ENCODE results near the gene NREP. TPM values are rescaled to one million over a fixed set of nuclear protein-coding genes. Genes with fewer than 3 reads are reported as not detected.

Gene NREP
- total RNA-seq, 1 experiment from 2014 or later = not detected

DNA sequence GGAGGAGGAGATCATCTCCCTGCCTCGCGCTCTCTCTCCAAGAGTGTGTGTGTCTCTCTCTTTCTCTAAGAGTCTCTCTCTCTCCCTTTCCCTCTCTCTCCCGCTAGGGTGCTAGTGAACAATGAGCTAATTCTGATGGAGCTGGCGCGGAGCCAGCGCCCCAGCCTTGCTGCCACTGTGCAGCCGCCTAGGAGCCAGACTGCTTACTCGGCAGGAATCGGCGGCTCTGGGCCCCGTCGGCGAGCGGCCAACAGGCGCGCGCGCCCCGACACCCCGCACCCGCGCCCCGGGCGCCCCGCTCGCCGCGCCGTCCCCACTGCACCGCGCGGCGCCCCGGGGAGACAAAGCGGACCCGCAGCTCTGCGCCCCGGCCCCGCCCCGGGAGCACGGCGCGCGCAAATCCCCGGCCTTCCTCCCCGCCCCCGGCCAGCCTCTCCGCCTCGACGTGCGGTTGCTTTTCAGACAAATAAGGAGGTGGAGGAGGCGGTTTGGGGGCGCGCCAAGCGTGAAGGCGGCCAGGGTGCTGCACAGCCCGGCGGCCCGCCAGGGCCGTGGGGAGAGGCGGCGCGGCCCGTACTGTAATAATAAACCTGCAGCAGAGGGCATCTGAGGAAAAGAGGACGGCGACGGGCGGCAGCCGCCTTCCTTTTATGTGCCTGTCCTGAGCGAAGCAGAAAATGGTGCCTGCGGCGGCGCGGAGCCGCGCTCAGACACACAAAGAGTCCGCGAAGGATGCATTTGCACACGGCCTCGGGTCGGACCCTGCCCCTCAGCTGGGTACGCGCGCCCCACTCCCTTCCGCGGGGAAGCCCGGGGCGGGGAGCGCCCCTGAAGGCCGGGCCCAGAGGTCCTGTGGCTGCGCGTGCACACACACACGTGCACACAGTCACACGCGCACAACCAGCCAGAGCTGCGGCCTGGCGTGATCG, 625 bp upstream of the NREP start:
- intact Hi-C loops (cut with micrococcal nuclease; ENCODE audit: unreplicated experiment) = no loop called here
- BruUV-seq (replicated peaks) = no TSS peak
- POLR2A ChIA-PET (ENCODE audit: unreplicated experiment) = no interaction called here

DNA sequence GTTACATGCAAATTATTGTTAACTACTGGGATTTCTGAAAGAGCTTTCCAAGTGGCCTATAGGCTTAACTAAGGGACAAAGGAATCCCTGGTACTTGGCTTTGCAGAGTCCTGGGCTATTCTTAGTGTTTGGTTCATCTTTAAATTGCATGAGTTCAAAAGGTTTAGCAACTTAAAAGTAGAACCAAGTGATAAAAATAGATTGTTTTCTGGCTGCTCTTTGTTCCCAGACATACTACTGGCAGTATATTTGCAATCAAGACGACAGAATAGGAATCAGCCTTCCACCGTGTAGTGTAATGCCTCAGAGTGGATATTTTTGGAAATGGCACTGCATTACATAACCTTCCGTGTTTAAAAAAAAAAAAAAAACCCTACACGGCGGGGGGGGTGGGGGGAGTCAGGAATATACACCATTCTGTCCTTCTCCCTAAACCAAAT, 1.0 kb downstream of the NREP start:
- Histone ChIP-seq H3K9me2 (ENCODE audit: insufficient read depth) (no peaks in the 10 kb centered on the region), H4K20me1 (ENCODE audit: insufficient read depth) (no peaks in the 10 kb centered on the region), H3K4me2 (no peak overlapping the region), H3K36me3 (ENCODE audit: low read depth) (no peaks in the 10 kb centered on the region), H3K4me3 (no peak overlapping the region), H3K9me3 (ENCODE audit: insufficient read depth, low read depth) (no peaks in the 10 kb centered on the region), H3F3A (ENCODE audit: insufficient read depth, low read depth) (no peaks in the 10 kb centered on the region), H3K79me2 (ENCODE audit: low read depth) (no peaks in the 10 kb centered on the region), H3K27me3 (ENCODE audit: insufficient read depth, low read depth) (peaks cover 17% of the 10 kb centered on the region; the same call in 1 of the 2 replicates), H2AFZ (no peak overlapping the region), H3K4me1 (replicated peaks; ENCODE audit: insufficient read depth) (no peaks in the 10 kb centered on the region), H3K27ac (no peak overlapping the region)
- intact Hi-C loops (cut with micrococcal nuclease; ENCODE audit: unreplicated experiment) = no loop called here
- ChIA-PET CTCF (no interaction called here), POLR2A (ENCODE audit: unreplicated experiment) (no interaction called here)
- no TSS peak for BruUV-seq (replicated peaks)
- TF ChIP-seq, protein P1, sequence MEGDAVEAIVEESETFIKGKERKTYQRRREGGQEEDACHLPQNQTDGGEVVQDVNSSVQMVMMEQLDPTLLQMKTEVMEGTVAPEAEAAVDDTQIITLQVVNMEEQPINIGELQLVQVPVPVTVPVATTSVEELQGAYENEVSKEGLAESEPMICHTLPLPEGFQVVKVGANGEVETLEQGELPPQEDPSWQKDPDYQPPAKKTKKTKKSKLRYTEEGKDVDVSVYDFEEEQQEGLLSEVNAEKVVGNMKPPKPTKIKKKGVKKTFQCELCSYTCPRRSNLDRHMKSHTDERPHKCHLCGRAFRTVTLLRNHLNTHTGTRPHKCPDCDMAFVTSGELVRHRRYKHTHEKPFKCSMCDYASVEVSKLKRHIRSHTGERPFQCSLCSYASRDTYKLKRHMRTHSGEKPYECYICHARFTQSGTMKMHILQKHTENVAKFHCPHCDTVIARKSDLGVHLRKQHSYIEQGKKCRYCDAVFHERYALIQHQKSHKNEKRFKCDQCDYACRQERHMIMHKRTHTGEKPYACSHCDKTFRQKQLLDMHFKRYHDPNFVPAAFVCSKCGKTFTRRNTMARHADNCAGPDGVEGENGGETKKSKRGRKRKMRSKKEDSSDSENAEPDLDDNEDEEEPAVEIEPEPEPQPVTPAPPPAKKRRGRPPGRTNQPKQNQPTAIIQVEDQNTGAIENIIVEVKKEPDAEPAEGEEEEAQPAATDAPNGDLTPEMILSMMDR (conservative IDR thresholded peaks at IDR 0.05) = no peak
- TF ChIP-seq EZH2 (IDR thresholded peaks at IDR 0.05; ENCODE audit: low read depth) = no peak
- no peak for DNase-seq

More for the DNA sequence above, 625 bp upstream of the NREP start:
- Histone ChIP-seq H3K9me2 (ENCODE audit: insufficient read depth) (no peaks in the 10 kb centered on the region), H3K79me2 (ENCODE audit: low read depth) (no peaks in the 10 kb centered on the region), H3K27ac (no peak overlapping the region), H3K4me2 (peak overlapping the region; percentile 76), H4K20me1 (ENCODE audit: insufficient read depth) (no peaks in the 10 kb centered on the region), H3K4me3 (peak overlapping the region; percentile 60), H3K9me3 (ENCODE audit: insufficient read depth, low read depth) (no peaks in the 10 kb centered on the region), H3F3A (ENCODE audit: insufficient read depth, low read depth) (no peaks in the 10 kb centered on the region), H3K4me1 (replicated peaks; ENCODE audit: insufficient read depth) (no peaks in the 10 kb centered on the region), H3K27me3 (ENCODE audit: insufficient read depth, low read depth) (peaks cover 17% of the 10 kb centered on the region; the same call in 1 of the 2 replicates), H2AFZ (peak overlapping the region; percentile 85), H3K36me3 (ENCODE audit: low read depth) (no peaks in the 10 kb centered on the region)
- DNase-seq = peak; percentile 31 to 68
- TF ChIP-seq, protein P1 (conservative IDR thresholded peaks at IDR 0.05) = peak; percentile 30; the same call in 1 of the 2 replicates
- no peak for TF ChIP-seq EZH2 (IDR thresholded peaks at IDR 0.05; ENCODE audit: low read depth)
- CTCF ChIA-PET = no interaction called here

DNA sequence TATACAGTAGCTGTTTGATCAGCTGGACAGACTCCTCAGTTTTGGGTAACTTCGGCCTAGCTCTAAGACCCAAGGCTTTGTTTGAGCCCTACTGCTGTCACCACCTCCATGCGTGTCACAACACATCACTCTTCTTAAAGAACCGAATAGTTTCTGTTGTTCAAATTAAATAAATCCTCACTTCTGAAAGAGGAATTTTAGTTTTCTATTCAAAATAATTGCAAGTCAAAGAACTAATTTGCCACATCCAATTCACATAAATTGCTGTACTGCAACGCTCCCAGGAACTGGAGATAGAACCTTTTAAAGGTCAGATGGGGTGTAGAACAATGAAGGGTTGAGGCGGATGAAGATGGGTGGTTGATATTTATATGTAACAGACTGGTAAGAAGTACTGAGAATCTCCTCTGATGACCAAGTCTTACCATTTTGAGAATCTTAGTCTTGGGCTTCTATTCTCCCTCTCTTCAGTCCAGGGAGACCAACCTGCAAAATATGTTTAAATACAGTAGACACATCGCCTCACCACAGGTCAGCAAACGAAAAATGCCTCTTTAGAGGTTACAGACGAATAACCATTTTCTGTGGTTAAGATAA, 1.6 kb downstream of the NREP start:
- Histone ChIP-seq H3K79me2 (ENCODE audit: low read depth) (no peaks in the 10 kb centered on the region), H3F3A (ENCODE audit: insufficient read depth, low read depth) (no peaks in the 10 kb centered on the region), H4K20me1 (ENCODE audit: insufficient read depth) (no peaks in the 10 kb centered on the region), H3K9me3 (ENCODE audit: insufficient read depth, low read depth) (no peaks in the 10 kb centered on the region), H3K4me2 (no peak overlapping the region), H3K27me3 (ENCODE audit: insufficient read depth, low read depth) (peaks cover 17% of the 10 kb centered on the region; the same call in 1 of the 2 replicates), H3K36me3 (ENCODE audit: low read depth) (no peaks in the 10 kb centered on the region), H3K27ac (no peak overlapping the region), H3K4me1 (replicated peaks; ENCODE audit: insufficient read depth) (no peaks in the 10 kb centered on the region), H3K9me2 (ENCODE audit: insufficient read depth) (no peaks in the 10 kb centered on the region), H2AFZ (no peak overlapping the region), H3K4me3 (no peak overlapping the region)
- intact Hi-C loops (cut with micrococcal nuclease; ENCODE audit: unreplicated experiment) = no loop called here
- DNase-seq = no peak
- ChIA-PET POLR2A (ENCODE audit: unreplicated experiment) (no interaction called here), CTCF (no interaction called here)
- BruUV-seq (replicated peaks) = no TSS peak
- no peak for TF ChIP-seq EZH2 (IDR thresholded peaks at IDR 0.05; ENCODE audit: low read depth)
- TF ChIP-seq, protein P1 (conservative IDR thresholded peaks at IDR 0.05) = no peak
